ENCODE data around the gene CD55.

The CD55 gene

DNA sequence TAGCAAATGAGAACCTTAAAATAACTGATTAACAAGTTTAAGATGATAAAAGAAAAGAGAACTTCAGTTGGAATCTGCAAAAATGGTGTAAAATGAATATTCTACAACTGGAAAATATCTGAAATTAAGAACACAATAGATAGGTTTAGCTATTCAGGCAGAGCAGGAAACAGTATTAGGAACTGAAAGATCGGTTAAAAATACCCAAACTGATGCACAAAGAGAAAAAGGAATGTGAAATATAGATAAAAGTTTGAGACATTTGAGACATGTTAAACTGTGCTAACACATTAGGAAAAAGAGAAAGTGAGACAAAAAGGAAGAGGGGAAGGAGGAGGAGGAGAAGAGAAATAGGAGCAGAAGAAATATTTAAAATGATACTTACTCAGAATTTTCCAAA, 12.1 kb downstream of the CD55 start:
- no peak overlapping the region for H3K4me3 ChIP-seq (replicated peaks; ENCODE audit: low read depth, low read length)
- TF ChIP-seq, protein P1, sequence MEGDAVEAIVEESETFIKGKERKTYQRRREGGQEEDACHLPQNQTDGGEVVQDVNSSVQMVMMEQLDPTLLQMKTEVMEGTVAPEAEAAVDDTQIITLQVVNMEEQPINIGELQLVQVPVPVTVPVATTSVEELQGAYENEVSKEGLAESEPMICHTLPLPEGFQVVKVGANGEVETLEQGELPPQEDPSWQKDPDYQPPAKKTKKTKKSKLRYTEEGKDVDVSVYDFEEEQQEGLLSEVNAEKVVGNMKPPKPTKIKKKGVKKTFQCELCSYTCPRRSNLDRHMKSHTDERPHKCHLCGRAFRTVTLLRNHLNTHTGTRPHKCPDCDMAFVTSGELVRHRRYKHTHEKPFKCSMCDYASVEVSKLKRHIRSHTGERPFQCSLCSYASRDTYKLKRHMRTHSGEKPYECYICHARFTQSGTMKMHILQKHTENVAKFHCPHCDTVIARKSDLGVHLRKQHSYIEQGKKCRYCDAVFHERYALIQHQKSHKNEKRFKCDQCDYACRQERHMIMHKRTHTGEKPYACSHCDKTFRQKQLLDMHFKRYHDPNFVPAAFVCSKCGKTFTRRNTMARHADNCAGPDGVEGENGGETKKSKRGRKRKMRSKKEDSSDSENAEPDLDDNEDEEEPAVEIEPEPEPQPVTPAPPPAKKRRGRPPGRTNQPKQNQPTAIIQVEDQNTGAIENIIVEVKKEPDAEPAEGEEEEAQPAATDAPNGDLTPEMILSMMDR (IDR thresholded peaks at IDR 0.05; ENCODE audit: low read depth, low read length, missing control alignments), result no peak
- DNase-seq (ENCODE audit: extremely low read depth, low read depth), result no peak

DNA sequence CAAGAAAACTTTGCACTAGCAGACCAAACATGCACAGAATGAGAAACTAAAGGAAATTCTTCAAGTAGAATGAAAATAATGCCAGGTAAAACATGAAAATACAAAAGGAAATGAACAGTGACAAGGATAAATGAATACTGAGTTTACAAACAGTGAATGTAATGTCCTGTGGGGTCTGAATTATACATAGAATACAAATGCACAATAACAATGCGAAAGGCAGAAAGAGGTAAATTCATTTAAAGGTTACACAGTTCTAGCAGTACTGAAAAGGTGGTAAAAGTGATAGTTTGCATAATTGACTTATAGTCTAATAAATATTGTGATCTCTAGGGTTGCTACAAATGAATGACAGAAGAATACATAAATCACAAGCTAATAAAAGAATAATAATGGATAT, 12.9 kb downstream of the CD55 start:
- TF ChIP-seq, protein P1 (IDR thresholded peaks at IDR 0.05; ENCODE audit: low read depth, low read length, missing control alignments), result no peak
- no peak overlapping the region for H3K4me3 ChIP-seq (replicated peaks; ENCODE audit: low read depth, low read length)
- DNase-seq (ENCODE audit: extremely low read depth, low read depth), result no peak

DNA sequence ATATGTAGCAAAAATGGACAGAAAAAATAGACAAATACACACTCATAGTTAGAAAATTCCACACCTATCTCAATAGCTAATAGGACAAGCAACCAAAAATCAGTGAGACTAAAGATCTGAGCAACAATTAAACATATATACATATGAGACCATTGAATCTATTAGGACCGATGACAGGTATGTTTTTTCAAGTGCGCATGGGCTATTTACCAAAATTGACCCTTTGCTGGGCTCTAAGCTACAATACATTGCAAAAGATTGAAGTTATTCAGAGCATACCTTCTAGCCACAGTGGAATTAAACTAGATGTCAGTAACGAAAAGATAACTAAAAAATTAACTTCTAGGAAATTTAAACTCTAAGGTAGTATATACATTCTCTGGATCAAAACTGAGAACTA, 13.7 kb downstream of the CD55 start:
- DNase-seq (ENCODE audit: extremely low read depth, low read depth), result no peak
- TF ChIP-seq, protein P1 (IDR thresholded peaks at IDR 0.05; ENCODE audit: low read depth, low read length, missing control alignments), result no peak

DNA sequence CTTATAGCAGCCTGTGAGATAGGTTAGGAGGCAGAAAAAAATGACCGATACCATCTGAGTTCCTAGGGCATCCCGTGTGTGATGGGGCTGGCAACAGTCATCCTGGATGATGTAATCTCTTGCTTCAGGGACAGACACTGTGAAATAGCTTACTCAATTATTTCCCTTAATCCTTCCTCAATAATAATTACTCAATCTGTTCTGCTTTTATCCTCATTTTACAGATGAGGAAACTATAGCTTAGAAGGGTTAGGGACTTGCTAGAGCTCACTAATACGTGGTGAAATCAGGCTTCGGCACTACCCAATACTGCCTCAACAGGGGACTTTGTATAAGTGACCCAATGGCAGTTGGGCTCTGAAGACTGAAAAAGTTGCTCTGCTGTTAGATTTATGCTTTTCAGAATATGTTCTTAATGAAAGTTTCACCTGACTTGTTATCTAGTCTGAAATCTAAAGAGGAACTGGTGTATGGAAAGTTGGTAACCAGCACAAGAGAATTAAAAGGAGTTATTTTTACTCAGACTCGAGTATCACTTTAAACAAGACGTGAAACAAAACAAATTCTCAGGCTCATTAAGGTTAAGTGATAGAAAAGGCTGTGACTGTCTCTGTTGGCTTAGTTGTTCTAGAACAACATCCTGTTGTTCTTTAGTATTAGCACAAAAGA, 14.4 kb downstream of the CD55 start:
- no peak overlapping the region for H3K4me3 ChIP-seq (replicated peaks; ENCODE audit: low read depth, low read length)
- TF ChIP-seq, protein P1 (IDR thresholded peaks at IDR 0.05; ENCODE audit: low read depth, low read length, missing control alignments), result no peak
- no peak for DNase-seq (ENCODE audit: extremely low read depth, low read depth)

More for the DNA sequence above, 13.7 kb downstream of the CD55 start:
- no peak overlapping the region for H3K4me3 ChIP-seq (replicated peaks; ENCODE audit: low read depth, low read length)

DNA sequence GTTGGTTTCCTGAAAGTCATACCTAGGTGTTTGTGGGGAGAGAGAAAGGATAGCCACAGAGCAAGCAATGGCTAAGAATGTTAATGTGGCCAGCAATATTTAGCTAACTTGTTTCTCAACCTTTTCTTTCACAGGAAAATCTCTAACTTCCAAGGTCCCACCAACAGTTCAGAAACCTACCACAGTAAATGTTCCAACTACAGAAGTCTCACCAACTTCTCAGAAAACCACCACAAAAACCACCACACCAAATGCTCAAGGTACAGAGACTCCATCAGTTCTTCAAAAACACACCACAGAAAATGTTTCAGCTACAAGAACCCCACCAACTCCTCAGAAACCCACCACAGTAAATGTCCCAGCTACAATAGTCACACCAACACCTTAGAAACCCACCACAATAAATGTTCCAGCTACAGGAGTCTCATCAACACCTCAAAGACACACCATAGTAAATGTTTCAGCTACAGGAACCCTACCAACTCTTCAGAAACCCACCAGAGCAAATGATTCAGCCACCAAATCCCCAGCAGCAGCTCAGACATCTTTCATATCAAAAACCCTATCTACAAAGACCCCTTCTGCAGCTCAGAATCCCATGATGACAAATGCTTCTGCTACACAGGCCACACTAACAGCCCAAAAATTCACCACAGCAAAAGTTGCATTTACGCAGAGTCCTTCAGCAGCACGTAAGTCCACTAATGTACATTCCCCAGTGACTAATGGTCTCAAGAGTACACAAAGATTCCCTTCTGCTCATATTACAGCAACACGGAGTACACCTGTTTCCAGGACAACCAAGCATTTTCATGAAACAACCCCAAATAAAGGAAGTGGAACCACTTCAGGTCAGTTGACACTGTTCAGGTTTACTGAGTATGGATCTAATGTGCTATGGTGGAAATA, 15.3 kb downstream of the CD55 start:
- TF ChIP-seq, protein P1 (IDR thresholded peaks at IDR 0.05; ENCODE audit: low read depth, low read length, missing control alignments), result no peak
- no peak overlapping the region for H3K4me3 ChIP-seq (replicated peaks; ENCODE audit: low read depth, low read length)
- no peak for DNase-seq (ENCODE audit: extremely low read depth, low read depth)

DNA sequence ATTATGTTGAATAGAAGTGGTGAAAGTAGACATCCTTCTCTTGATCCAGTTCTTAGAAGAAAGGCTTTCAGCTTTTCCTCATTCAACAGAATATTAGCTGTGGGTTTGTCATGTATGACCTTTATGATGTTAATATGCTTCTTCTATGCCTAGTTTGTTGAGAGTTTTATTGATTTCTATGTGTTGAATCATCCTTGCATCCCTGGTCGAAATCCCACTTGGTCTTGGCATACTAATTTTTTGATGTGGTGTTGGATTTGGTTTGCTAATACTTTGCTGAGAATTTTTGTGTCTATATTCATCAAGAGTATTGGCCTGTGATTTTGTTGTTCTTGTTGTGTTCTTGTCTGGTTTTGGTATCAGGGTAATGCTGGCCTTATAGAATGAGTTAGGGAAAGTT, 20.9 kb downstream of the CD55 start:
- H3K4me3 ChIP-seq (replicated peaks; ENCODE audit: low read depth, low read length), result no peak overlapping the region
- TF ChIP-seq, protein P1 (IDR thresholded peaks at IDR 0.05; ENCODE audit: low read depth, low read length, missing control alignments), result no peak
- no peak for DNase-seq (ENCODE audit: extremely low read depth, low read depth)

Data from HFF-Myc (cell line).